Spinal cord (tissue), 10 donors: ENCODE measurements around the gene TRPM2. TPM values are rescaled to one million over a fixed set of nuclear protein-coding genes. Genes with fewer than 3 reads are reported as not detected.

Experiments used
- DNase-seq, 6 donors: peaks; one replicate each; pipeline versions ENCODE4 v3.0.0 to v3.0.0-alpha.2; 2013 to 2015; ENCODE audit warnings: low spot score in 6 of 6, low read depth in 4 of 6
- H3K27ac ChIP-seq: one replicate; pipeline ENCODE4 v1.5.1; 2013; ENCODE audit warnings: low read depth, low read length, control low read depth
- H3K27me3 ChIP-seq: one replicate; pipeline ENCODE4 v1.6.1; 2013; ENCODE audit warnings: low read length; ENCODE audit not compliant: control insufficient read depth, insufficient read depth
- H3K36me3 ChIP-seq: one replicate; pipeline ENCODE4 v1.6.1; 2013; ENCODE audit warnings: low read length; ENCODE audit not compliant: control insufficient read depth, insufficient read depth
- H3K4me1 ChIP-seq: one replicate; pipeline ENCODE4 v1.6.1; 2013; ENCODE audit warnings: low read length; ENCODE audit not compliant: control insufficient read depth, insufficient read depth
- H3K4me3 ChIP-seq: one replicate; pipeline ENCODE4 v1.5.1; 2013; ENCODE audit warnings: low read depth, low read length, control low read depth
- H3K9me3 ChIP-seq: one replicate; pipeline ENCODE4 v1.6.1; 2013; ENCODE audit warnings: low read length; ENCODE audit not compliant: control insufficient read depth, insufficient read depth
- WGBS: methylation state at CpG from one replicate; pipeline ENCODE4 v1.1.5; 2013; ENCODE audit warnings: missing lambda C conversion rate; ENCODE audit not compliant: insufficient coverage; 5-methylcytosine and 5-hydroxymethylcytosine counted together
- polyA plus RNA-seq, 2 donors: library from polyadenylated mRNA; unstranded; fragments of 120-200 nt; gene quantifications; one replicate each; pipeline ENCODE4 v1.2.1, GENCODE V29; 2013; ENCODE audit not compliant: insufficient read length in 2 of 2
- total RNA-seq, 2 donors: library from RNA; depleted of rRNA in 1 of 2; stranded (reverse); fragments of 120-200 nt in 1 of 2; fragments of >200 nt in 1 of 2; gene quantifications; one replicate each; pipeline versions ENCODE4 v1.2.3 to v1.2.4, GENCODE V29; 2013 to 2014
- donor health status: healthy.

Gene TRPM2
- total and polyA plus RNA-seq, 4 donors, result 4.0 to 21.4 (median 14.5) TPM

- WGBS, result 93% methylated on average over 10 of the region's 13 CpGs
- no peaks in the 10 kb centered on the region for H3K9me3 ChIP-seq
- peaks cover 100% of the 10 kb centered on the region for H3K36me3 ChIP-seq
- H3K4me1 ChIP-seq, result peaks cover 4% of the 10 kb centered on the region
- no peak overlapping the region for H3K4me3 ChIP-seq
- no peaks in the 10 kb centered on the region for H3K27me3 ChIP-seq
- DNase-seq, result no peak
- H3K27ac ChIP-seq, result no peak overlapping the region
These were observed 32.6 kb upstream of the TRPM2 start for GRCh38 chr21:44320847-44321246.

- H3K4me3 ChIP-seq, result no peak overlapping the region
- H3K27me3 ChIP-seq, result no peaks in the 10 kb centered on the region
- WGBS, result 94% methylated on average over 23 of the region's 23 CpGs
- no peak overlapping the region for H3K27ac ChIP-seq
- no peak for DNase-seq
- no peaks in the 10 kb centered on the region for H3K9me3 ChIP-seq
- peaks cover 4% of the 10 kb centered on the region for H3K4me1 ChIP-seq
- H3K36me3 ChIP-seq, result peaks cover 100% of the 10 kb centered on the region
These were observed 31.5 kb upstream of the TRPM2 start for GRCh38 chr21:44321846-44322450.

- H3K36me3 ChIP-seq, result peaks cover 100% of the 10 kb centered on the region
- WGBS, result 93% methylated on average over 38 of the region's 38 CpGs
These were observed 30.6 kb upstream of the TRPM2 start for GRCh38 chr21:44322621-44323325.

GRCh38 chr21:44323591-44323990 is 29.8 kb upstream of the TRPM2 start:
- peaks cover 100% of the 10 kb centered on the region for H3K36me3 ChIP-seq
- H3K4me3 ChIP-seq, result no peak overlapping the region

More at GRCh38 chr21:44322621-44323325, 30.6 kb upstream of the TRPM2 start:
- no peak overlapping the region for H3K4me3 ChIP-seq
- H3K9me3 ChIP-seq, result no peaks in the 10 kb centered on the region
- no peaks in the 10 kb centered on the region for H3K27me3 ChIP-seq
- no peak overlapping the region for H3K27ac ChIP-seq
- H3K4me1 ChIP-seq, result no peaks in the 10 kb centered on the region
- no peak for DNase-seq

GRCh38 chr21:44324106-44324853 is 29.1 kb upstream of the TRPM2 start:
- Histone ChIP-seq H3K9me3 (no peaks in the 10 kb centered on the region), H3K27ac (no peak overlapping the region), H3K4me3 (no peak overlapping the region), H3K4me1 (no peaks in the 10 kb centered on the region), H3K36me3 (peaks cover 98% of the 10 kb centered on the region), H3K27me3 (no peaks in the 10 kb centered on the region)
- 92% methylated on average over 37 of the region's 37 CpGs for WGBS
- no peak for DNase-seq

More at GRCh38 chr21:44323591-44323990, 29.8 kb upstream of the TRPM2 start:
- no peak for DNase-seq
- 88% methylated on average over 15 of the region's 20 CpGs for WGBS
- Histone ChIP-seq H3K9me3 (no peaks in the 10 kb centered on the region), H3K27me3 (no peaks in the 10 kb centered on the region), H3K27ac (no peak overlapping the region), H3K4me1 (no peaks in the 10 kb centered on the region)

GRCh38 chr21:44324854-44325107 is 28.6 kb upstream of the TRPM2 start:
- H3K36me3 ChIP-seq, result peaks cover 98% of the 10 kb centered on the region
- no peak for DNase-seq
- no peaks in the 10 kb centered on the region for H3K9me3 ChIP-seq
- H3K4me1 ChIP-seq, result no peaks in the 10 kb centered on the region
- no peak overlapping the region for H3K4me3 ChIP-seq
- 88% methylated on average over 11 of the region's 11 CpGs for WGBS
- no peaks in the 10 kb centered on the region for H3K27me3 ChIP-seq
- H3K27ac ChIP-seq, result no peak overlapping the region

- WGBS, result 92% methylated on average over 41 of the region's 44 CpGs
- H3K27ac ChIP-seq, result no peak overlapping the region
- H3K4me3 ChIP-seq, result no peak overlapping the region
- H3K36me3 ChIP-seq, result peaks cover 98% of the 10 kb centered on the region
- DNase-seq, result no peak
- H3K9me3 ChIP-seq, result no peaks in the 10 kb centered on the region
- no peaks in the 10 kb centered on the region for H3K4me1 ChIP-seq
- no peaks in the 10 kb centered on the region for H3K27me3 ChIP-seq
These were observed 27.8 kb upstream of the TRPM2 start for GRCh38 chr21:44325386-44326271.

GRCh38 chr21:44326272-44326647 is 27.2 kb upstream of the TRPM2 start:
- H3K9me3 ChIP-seq, result no peaks in the 10 kb centered on the region
- no peaks in the 10 kb centered on the region for H3K27me3 ChIP-seq
- WGBS, result 91% methylated on average over 12 of the region's 13 CpGs
- DNase-seq, result no peak
- no peak overlapping the region for H3K4me3 ChIP-seq
- H3K36me3 ChIP-seq, result peaks cover 98% of the 10 kb centered on the region
- peaks cover under 1% of the 10 kb centered on the region for H3K4me1 ChIP-seq
- no peak overlapping the region for H3K27ac ChIP-seq
